ENCODE results near the gene KCTD16. TPM values are rescaled to one million over a fixed set of nuclear protein-coding genes. Genes with fewer than 3 reads are reported as not detected.

The KCTD16 gene
- total and polyA plus RNA-seq, 5 donors from 2014 or later, result 0.44 TPM; not detected in 4

Other genes starting within 250 kb of the KCTD16 start
- gene YIPF5, start 214 bp upstream of the KCTD16 start, total RNA-seq, result 45.4 TPM
- gene YIPF5, start 214 bp upstream of the KCTD16 start, polyA plus RNA-seq, result 100 to 1,000 TPM in 1 of 4 donors, 10 to 100 TPM in 3; 63.6 to 104 (median 75.8) TPM